CD4-positive, alpha-beta T cell treated with Interleukin-15 for 1 hour (primary cell): ENCODE results near the gene EPO.
A peak's percentile ranks its signal among the peaks of the same experiment; 100 is the strongest.
"Not testable (repeated sequence)": the region's sequence is repeated elsewhere in the genome, so short reads cannot be mapped to it uniquely, and the experiment has no call there.

Source experiments
- DNase-seq: peaks from one replicate; pipeline ENCODE4 v3.0.0-alpha.2; 2020

The EPO gene

DNA sequence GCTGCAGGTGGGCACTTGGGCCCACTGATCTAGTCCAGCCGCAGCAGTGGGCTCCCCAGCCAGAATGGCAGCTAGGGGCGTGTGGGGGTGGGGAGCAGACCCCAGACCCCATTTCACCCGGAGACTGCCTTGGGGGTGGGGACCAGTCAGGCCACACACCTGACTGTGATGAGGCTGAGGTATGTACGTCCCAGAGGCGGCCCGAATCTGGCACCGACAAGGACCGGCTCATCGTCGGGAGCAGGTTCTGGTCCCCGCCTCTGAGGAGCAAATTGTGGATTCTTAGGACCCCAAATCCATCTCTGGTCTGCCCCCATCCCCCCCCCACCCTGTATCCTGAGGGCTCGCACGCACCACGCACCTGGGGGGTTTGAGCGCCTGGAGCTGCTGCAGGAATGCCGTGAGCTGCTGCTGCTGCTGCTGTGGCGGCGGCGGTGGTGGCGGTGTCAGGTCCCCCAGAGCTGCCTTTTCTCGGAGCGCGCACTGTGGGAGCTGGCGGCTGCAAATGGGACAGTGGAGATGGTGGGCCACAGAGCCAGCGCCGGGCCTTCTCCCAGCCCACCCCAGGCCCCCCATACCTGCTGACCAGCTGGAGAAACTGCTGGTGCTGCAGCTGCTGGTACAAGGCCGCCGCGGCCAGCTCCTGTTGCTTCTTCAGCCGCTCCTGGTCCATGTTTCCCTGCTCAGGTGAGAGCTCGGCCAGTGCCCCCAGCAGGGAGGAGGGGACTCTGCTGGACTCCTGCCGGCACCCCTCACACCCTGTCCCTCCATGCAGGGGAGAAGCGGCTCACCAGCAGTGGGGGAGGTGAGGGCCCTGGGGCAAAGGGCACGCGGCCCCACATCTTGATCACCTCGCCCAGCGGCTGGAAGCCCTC, 36.4 kb upstream of the EPO start:
- DNase-seq = no peak

DNA sequence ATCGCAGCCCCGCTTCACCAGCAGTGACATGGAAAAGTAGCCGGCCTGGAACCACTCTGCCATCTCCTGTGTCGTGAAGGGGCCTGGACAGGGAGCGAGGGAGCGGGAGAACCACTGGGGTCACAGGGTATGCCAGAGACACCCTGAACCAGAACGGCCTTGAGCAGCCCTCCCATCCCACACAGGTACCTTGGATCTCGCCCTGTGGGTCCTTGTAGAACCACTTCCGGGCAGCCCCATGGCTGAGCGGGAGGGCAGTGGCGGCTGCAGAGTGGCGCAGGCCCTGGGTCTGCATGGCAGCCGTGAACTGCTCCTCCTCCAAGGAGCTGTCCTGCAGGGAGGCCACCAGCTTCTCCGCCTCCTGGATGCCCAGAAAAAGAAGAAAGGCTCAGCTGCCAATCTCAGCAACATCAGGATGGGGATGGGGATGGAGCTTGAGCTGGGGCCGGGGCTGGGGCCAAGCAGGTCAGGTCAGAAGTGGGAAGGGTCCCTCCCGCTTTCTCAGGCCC, 35.7 kb upstream of the EPO start:
- no peak for DNase-seq

- no peak for DNase-seq
Measured at GRCh38 chr7:100685049-100685605, 35.1 kb upstream of the EPO start.

DNA sequence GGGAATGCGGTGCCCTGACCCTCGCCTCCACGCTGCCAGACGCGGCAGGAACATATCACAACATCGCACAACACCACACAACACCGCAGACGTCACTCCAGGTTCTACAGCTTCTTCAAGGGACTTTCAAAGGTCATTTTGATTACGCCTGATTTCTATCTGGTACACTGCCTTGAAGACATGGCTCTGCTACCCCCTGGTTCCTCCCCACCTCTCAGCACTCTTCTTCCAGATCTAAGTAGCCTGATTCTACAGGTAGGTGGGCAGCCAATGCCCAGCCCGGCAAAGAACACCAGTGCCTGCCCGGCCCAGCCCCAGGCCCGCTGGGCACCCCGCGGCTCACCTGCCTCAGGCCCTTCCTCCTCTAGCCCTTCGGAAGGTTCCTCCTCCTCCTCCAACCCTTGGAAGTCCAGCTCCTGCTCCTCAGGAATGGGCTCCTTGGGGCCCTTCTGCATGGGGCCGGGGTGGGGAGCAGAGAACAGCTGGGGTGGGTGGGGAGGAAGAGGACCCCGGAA, 34.6 kb upstream of the EPO start:
- DNase-seq = no peak

DNA sequence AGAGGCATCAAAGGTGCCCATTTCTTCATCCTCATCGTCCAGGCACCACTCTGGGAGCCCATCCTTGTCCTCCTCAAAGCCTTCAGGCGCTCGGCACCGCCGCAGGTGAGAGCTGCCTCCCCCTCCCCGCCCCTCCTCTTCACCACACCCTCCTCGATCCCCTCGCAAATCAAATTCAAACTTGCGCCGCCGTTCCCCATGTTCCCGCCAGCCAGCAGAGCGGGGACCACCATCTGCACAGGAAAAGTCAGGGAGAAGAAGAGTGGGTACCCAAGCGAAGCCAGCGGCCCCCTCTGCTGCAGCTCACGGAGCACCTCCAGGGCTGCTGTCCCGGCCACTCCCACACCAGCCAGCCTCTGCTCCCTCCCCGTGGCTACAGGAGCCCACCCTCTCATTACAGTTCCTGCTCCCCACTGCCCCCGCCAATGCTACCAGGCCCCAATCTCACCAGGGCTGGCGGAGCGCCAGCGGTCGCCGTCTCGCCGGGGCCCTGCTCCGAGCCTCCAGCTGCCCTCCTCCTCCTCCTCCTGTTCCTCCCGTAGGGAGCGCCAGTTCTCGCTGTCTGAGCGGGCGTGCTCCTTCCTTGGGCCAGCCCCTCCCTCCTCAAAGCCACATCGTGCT, 34.0 kb upstream of the EPO start:
- DNase-seq = no peak

DNA sequence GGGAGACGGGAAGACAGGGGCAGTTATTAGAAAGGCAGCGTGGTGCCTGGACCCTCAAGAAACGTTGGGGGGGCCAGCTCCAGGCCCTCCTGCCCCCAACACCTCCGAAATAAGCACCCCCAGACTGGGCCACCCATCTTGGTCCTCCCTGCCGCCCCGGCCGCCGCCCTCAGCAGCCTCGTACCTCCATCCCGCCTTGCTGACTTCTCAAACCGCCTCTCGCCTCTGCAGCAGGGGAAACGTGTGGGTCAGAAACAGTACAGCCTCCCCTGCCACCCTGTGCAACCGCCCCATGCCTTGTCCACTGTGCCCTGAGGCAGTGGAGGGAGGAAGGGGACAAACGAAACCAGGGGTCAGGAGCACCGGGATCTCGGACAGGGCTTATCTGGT, 33.5 kb upstream of the EPO start:
- no peak for DNase-seq

- no peak for DNase-seq
Measured at GRCh38 chr7:100687261-100687660, 33.0 kb upstream of the EPO start.

DNA sequence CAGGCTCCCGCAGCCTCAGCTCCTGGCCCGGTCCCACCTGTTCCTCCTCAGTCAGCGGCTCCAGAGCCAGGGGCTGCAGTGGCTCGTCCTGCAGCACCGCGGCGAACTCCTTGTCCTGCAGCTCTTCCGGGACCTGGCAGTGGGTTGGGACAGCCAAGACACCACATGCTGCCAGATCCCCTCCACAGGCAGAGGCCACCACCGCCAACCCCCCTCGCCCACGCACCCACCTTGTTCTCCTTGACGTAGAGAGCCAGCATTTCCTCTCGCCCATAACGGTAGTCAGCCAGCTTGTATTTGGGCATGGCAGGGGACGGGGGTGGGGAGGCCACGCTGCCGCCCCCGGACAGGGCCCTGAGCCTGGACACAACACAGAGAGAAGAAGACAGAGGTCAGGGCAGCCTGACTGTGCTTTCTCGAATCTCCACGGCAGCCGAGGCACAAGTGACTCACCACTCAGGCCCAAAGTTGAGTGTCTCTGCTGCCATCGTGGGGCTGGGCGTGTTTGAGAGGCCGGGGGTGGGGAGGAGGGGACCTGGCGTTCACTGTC, 32.4 kb upstream of the EPO start:
- DNase-seq = no peak

- DNase-seq = no peak
Measured at GRCh38 chr7:100688326-100688860, 31.9 kb upstream of the EPO start.

DNA sequence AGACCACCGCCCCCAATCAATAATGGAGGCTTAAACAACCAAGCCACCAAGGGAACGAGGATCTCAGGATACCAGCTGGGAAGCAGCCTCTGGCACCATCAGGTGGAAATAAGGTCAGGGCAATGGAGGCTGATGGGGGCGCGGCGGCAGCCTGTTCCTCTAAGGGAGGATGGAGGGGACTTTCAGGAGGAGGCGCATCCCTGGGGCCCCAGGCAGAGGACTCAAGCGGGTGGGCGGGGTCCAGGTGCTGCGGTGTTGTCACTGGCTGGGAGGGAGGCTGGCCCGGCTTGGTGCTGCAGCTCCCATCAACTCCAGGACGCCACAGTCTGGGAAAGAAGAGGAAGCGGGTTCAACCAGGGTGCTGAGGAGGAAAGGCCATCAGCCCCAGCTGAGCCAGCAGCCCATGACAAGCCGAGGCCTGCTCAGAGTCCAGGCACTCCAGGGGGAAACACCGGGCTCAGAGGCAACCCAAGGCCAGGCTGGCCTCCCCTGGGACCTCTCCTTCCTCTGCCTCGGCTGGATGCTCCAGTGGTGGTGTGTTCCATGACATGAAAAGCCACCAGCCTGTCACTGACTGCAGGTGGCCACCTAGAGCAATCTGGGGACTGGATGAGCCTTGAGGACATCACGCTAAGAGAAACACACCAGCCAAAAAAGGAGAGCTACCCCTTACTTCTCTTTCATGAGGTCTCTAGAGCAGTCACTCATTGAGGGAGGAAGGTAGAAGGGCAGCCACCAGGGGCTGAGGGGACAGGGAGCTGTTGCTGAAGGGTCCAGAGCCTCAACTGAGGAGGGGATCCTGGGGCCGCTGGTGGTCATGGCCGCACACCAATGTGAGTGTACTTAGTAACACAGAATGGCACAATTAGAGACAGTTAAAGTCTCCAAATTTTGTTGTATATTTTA, 30.8 kb upstream of the EPO start:
- no peak for DNase-seq

DNA sequence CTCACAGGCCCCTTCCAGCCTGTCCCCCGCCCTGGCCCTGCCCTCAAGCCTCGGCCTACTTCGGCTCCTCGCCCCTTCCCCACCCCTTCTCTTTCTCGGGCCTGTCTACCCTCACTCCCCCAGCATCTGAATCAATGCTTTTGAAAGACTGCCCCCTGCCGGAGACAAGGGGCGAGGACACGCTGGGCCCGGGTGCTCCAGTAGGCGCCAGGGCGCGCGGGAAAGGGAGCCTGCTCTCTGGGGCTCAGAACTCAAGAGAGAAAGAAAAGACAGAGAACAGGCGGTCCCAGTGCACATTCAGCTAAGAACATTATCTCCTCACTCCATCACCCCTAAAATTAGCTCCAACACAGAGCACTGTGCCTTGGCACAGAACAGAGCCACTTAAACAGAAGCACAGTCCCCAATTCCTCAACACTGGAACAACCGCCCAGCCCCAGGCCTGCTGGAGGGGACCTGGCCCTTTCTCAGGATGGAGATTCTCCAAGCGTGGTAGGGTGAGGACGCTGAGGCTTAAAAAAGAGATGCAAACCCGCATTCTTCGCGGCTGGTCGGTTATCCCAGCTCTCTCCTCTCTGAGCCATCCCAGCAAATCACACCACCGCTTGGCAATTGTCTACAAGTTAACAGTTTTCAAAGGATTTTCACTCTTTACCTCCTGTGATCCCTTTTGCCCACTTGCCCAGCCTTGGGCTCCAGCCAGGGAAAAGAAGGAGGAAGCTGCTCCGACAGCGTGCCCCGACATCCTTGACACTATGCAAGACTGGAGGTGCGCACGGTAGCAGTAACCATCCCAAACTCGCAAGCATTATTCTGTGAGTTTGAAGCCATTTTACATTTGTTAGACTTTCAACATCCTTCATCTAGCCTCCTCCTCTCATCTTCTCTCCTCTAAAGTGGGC, 28.3 kb upstream of the EPO start:
- DNase-seq = peak; percentile 74

DNA sequence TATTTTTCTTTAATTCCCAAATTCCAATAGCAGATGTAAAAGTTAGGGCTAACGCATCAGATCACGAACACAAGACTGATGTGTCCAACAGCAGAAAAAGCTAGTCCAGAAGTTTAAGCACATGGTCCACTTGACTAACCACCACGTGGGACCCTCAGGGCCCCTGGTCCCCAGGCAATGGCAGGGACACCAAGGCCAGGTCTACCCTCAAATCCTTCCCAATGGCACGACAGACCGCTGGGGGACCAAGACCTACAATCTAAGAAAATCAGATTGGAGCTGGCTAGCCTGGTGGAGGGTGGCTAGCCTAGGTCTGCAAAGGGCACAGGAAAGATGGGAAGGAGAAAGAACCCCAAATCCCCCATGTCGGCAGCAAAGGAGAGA, 27.7 kb upstream of the EPO start:
- no peak for DNase-seq

- no peak for DNase-seq
Measured at GRCh38 chr7:100693312-100694097, 26.8 kb upstream of the EPO start.

- peak; percentile 74 for DNase-seq
Measured at GRCh38 chr7:100694098-100694745, 26.0 kb upstream of the EPO start, which contains the start of gene GIGYF1. Gene GIGYF1, minus strand, starts transcription at chr7:100694250. Its CDS starts 6,012 bp downstream, at chr7:100688238.

DNA sequence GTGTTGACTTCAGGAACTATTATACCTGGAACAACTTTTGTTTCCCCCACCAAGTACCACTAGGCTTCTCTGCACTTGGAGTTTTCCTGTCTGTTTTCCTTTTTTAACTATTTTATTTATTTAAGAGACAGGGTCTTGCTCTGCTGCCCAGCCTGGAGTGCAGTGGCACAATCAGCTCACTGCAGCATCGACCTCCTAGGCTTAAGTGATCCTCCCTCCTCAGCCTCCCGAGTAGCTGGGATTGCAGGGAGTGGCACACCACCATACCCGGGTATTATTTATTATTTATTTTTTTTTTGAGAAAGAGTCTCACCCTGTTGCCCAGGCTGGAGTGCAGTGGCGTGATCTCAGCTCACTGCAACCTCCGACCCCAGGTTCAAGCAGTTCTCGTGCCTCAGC, 24.1 kb upstream of the EPO start:
- DNase-seq = no peak

DNA sequence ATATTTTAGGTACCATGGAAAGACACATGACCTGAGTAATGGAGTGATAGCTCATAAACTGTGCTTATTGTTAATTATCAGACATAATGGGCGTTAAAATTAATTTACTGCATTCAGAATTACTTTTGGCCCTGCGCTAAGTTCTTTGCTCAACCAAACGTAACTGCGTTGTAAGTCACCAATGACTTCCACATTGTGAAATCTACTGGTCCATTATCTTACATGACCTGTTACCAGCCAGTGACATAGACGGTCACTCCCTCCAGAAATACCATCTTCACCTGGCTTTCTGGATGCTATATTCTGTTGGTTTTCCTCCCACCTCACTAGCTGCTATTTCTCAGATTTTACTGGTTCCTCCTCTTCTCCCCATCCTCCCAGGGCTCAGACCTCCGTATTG, 21.2 kb upstream of the EPO start:
- no peak for DNase-seq

DNA sequence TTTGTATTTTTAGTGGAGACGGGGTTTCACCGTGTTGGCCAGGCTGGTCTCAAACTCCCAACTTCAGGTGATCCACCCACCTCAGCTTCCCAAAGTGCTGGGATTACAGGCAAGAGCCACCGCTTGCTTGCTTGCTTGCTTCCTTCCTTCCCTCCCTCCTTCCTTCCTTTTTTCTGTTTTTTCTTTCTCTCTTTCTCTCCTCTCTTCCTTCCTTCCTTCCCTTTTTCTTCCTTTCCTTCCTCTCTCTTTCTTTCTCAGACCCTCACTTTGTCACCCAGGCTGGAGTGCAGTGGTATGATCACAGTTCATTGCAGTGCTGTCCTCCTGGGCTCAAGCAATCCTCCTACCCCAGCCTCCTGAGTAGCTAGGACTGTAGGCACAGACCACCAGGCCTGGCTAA, 19.2 kb upstream of the EPO start:
- not testable (repeated sequence) for DNase-seq

DNA sequence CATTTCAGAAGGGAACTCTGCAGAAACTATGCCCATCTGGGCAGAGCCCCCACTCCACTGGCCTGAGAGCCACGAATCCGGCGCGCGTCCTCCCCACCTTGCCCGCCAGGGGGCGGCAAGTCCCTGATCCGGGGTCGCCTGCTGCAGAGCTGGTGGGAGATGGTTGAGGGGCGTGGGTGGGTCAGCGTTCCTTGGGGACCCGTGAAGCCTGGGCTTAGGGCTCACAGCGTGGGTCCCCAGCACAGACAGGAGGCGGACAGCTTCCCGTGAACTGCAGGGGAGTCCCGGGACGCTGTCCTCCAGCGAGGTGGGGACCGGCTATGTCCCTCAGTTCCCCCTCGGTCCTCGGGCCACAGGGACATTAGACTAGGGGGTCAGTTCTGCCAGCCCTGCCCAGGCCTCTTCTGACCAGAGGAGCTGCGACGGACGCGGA, 14.9 kb upstream of the EPO start:
- DNase-seq = peak; percentile 68
